Measurements from ENCODE around the gene IQCF6. TPM values are rescaled to one million over a fixed set of nuclear protein-coding genes. Genes with fewer than 3 reads are reported as not detected.
"Not testable (repeated sequence)": the region's sequence is repeated elsewhere in the genome, so short reads cannot be mapped to it uniquely, and the experiment has no call there.

The IQCF6 gene
- polyA plus RNA-seq, 1 donor, result not detected

DNA sequence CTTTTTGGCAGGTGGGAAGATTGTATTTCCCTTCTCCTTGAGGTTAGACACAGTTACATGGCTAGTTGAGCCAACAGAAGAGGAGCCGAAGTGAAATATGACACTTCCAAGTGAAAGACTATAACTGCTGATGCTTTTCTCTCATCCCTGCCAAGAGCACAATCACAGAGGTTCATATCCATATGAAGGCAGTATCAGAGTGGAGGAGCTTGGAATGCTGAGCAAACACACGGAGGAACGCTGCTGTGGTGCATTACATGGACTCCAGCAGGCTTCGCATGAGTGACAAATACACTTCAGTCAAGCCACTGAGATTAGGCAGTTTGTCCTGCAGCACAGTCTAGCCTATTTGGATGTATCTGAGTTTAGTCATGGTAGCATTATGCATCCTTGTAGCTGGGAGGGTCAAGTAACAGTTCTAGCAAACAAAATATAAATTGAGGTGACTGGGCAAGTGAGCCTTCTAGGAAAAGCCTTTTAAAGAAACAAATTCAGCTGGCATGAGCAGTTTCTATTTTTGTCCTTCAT is 5.4 kb downstream of the IQCF6 start:
- DNase-seq (ENCODE audit: low read depth), result no peak

DNA sequence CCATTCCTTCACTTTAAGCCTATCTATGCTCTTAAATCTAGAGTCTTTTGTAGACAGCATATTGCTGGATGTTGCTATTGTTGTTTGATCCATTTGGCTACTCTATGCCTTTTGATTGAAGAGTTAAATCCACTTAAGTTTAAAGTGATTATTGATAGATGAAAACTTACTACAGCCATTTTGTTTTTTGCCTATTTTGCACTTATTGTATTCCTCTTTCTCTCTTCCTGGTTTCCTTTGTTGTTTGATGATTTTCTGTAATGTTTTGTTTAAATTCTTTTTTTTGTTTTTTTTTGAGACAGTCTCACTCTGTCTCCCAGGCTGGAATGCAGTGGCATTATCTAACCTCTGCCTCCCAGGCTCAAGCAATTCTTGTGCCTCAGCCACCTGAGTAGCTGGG is 19.8 kb downstream of the IQCF6 start:
- DNase-seq (ENCODE audit: low read depth), result no peak

GRCh38 chr3:51753763-51754750 is 25.0 kb downstream of the IQCF6 start:
- not testable (repeated sequence) for DNase-seq (ENCODE audit: low read depth)

DNA sequence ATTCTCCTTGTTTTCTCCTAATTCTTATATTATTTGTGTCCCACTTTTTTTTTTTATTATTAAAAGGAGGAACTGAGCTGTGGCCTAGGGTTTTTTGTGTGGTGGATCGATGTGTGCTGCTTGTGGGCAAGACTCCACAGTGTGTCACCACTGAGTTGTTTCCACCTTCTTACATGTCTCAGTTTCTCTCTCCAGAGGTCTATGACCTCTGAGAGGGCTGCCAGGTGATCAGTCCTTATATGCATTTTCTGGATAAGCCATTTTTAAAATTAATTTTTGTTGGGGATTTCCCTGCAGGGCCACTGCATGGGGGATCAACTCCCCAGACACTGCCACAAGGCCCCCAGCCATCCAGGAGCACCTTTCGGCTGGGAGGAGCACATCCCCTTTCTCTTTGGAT is 27.8 kb downstream of the IQCF6 start:
- no peak for DNase-seq (ENCODE audit: low read depth)

DNA sequence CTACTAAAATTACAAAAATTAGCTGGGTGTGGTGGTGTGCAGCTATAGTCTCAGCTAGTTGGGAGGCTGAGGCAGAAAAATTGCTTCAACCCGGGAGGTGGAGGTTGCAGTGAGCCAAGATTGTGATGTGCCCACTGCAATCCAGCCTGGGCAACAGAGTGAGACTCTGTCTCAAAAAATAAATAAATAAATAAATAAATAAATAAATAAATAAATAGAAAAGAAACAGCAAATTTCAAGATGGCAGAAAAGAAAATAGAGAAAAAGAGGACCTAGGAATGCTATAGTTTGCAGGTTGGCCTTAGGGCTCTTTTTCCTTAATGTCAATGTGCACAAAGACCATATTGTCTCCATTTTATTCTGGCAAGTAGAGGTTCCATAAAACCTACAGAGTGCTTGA is 28.2 kb downstream of the IQCF6 start:
- DNase-seq (ENCODE audit: low read depth), result no peak

DNA sequence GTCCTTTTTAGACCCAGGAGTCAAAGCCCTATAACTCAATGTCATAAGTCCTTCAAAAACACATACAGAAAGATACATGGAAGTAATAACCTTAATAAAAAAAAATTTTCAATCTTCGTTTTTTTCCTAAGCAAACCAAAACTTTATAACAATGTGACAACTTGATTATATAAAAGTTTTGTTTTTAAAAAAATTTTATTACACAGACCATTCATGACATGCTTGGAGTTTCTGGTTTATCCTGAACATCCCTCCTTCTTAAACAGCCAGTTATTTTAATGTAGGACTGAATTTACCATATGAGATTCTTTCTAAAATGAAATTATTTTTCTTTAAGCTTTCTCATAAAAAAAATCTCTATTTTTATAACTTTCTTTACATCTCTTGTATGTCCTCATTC is 30.7 kb downstream of the IQCF6 start:
- DNase-seq (ENCODE audit: low read depth), result no peak

- DNase-seq (ENCODE audit: low read depth), result no peak
Observed at GRCh38 chr3:51747840-51748239, 31.2 kb downstream of the IQCF6 start.

- not testable (repeated sequence) for DNase-seq (ENCODE audit: low read depth)
Observed at GRCh38 chr3:51742978-51743377, 36.1 kb downstream of the IQCF6 start.

DNA sequence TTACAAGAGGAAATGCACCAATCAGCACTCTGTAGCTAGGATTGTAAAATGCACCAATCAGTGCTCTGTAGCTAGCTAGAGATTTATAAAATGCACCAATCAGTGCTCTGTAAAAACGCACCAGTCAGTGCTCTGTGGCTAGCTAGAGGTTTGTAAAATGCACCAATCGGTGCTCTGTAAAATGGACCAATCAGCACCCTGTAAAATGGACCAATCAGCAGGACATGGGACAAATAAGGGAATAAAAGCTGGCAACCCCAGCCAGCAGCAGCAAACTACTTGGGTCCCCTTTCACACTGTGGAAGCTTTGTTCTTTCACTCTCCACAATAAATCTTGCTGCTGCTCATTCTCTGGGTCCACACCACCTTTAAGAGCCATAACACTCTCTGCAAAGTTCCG is 36.7 kb downstream of the IQCF6 start:
- DNase-seq (ENCODE audit: low read depth), result not testable (repeated sequence)

DNA sequence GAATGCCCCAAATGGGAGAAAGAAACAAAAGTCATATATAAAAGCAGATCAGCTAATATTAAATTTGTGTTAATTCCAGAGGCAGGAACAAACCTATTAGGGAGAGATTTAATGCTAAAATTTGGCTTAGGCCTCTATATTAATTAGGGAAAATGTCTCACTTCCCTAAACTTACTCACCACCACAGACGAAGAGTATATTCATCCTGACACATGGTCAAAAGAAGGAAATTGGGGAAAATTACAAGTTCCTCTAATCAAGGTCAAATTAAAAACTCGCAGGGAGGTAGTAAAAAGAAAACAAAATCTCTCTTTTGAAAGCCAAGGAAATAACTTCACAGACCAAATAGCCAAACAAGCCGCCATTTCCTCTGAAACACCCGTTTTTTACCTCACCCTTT is 39.9 kb downstream of the IQCF6 start:
- no peak for DNase-seq (ENCODE audit: low read depth)

DNA sequence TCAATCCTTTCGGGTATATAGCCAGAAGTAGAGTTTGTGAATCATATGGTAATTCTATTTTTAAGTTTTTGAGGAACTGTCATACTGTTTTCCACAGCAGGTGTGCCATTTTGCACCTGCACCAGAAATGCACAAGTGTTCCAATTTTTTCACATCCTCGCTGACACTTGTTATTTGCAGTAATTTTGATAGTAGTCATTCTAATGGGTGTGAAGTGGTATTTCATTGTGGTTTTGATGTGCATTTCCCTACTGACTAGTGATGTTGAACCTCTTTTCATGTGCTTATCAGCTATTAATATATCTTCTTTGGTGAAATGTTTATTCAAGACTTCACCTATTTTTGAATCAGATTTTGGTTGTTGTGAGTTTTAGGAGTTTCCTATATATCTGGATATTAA is 43.1 kb downstream of the IQCF6 start:
- DNase-seq (ENCODE audit: low read depth), result no peak

- no peak for DNase-seq (ENCODE audit: low read depth)
Observed at GRCh38 chr3:51735039-51735438, 44.0 kb downstream of the IQCF6 start.

GRCh38 chr3:51734572-51734907 is 44.5 kb downstream of the IQCF6 start:
- no peak for DNase-seq (ENCODE audit: low read depth)

DNA sequence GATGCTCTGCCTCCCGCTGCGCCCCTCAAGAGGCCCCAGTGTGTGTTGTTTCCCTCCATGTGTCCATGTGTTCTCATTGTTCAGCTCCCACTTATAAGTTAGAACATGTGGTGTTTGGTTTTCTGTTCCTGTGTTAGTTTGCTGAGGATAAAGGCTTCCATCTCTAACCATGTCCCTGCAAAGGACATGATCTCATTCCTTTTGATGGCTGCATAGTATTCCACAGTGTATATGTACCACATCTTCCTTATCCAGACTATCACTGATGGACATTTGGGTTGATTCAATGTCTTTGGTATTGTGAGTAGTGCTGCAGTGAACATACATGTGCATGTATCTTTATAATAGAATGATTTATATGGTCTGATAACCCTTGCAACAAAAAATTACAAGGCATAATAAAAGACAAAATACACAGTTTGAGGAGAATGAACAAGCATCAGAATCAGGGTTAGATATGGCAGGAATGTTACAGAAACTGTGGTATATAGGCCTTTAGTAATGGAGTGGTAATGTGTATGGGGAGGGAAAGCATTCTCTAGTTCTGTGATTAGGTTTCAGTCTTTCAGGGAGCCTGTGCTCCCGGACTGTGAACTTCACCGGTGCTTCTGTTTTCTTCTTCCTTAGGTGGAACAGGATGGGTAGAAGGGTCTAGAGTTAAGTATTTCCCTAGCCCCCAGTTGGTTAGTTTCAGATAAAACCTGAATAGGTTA is 45.0 kb downstream of the IQCF6 start:
- no peak for DNase-seq (ENCODE audit: low read depth)

GRCh38 chr3:51729042-51729633 is 49.9 kb downstream of the IQCF6 start:
- DNase-seq (ENCODE audit: low read depth), result no peak

Other genes starting within 250 kb of the IQCF6 start
- gene RAD54L2, start 240.5 kb downstream of the IQCF6 start, polyA plus RNA-seq (ENCODE audit: insufficient read length), result 9.5 TPM
- 21.7 TPM for gene TEX264, start 108.0 kb downstream of the IQCF6 start, polyA plus RNA-seq (ENCODE audit: insufficient read length)
- gene GRM2, start 72.2 kb downstream of the IQCF6 start, polyA plus RNA-seq (ENCODE audit: insufficient read length), result 0.33 TPM
- gene IQCF2, start 82.4 kb upstream of the IQCF6 start, polyA plus RNA-seq (ENCODE audit: insufficient read length), result not detected
- not detected for gene IQCF5, start 96.4 kb upstream of the IQCF6 start, polyA plus RNA-seq (ENCODE audit: insufficient read length)
- not detected for gene IQCF1, start 124.1 kb upstream of the IQCF6 start, polyA plus RNA-seq (ENCODE audit: insufficient read length)
- gene RRP9, start 162.7 kb upstream of the IQCF6 start, polyA plus RNA-seq (ENCODE audit: insufficient read length), result 15.2 TPM
- 5.5 TPM for gene PARP3, start 163.1 kb upstream of the IQCF6 start, polyA plus RNA-seq (ENCODE audit: insufficient read length)
- 0.89 TPM for gene GPR62, start 176.1 kb upstream of the IQCF6 start, polyA plus RNA-seq (ENCODE audit: insufficient read length)
- 68.7 TPM for gene PCBP4, start 188.2 kb upstream of the IQCF6 start, polyA plus RNA-seq (ENCODE audit: insufficient read length)
- 21.9 TPM for gene ABHD14B, start 194.8 kb upstream of the IQCF6 start, polyA plus RNA-seq (ENCODE audit: insufficient read length)
- gene ABHD14A, start 195.8 kb upstream of the IQCF6 start, polyA plus RNA-seq (ENCODE audit: insufficient read length), result 16.1 TPM
- gene ACY1, start 204.3 kb upstream of the IQCF6 start, polyA plus RNA-seq (ENCODE audit: insufficient read length), result 12.9 TPM
- gene RPL29, start 216.7 kb upstream of the IQCF6 start, polyA plus RNA-seq (ENCODE audit: insufficient read length), result 3,323 TPM

Data from forelimb muscle (tissue), 1 donor.